OCI-LY1 (cell line): Measurements from ENCODE around the gene TRIM62.

Experiments
- H2AFZ ChIP-seq: fragments of 200-600 bp; sonication (generic), shearing (Covaris generic); 2 replicates; pipeline ENCODE4 v1.6.0; 2014; ENCODE audit warnings: antibody characterized with exemption, mild to moderate bottlenecking, low read length
- H3F3A ChIP-seq: fragments of 200-600 bp; sonication (generic), shearing (Covaris generic); 2 replicates; pipeline ENCODE4 v1.6.0; 2014; ENCODE audit warnings: mild to moderate bottlenecking, antibody characterized with exemption, low read length, moderate library complexity; ENCODE audit not compliant: insufficient read depth
- H3K27ac ChIP-seq: fragments of 200-600 bp; sonication (generic); 2 replicates; pipeline ENCODE4 v1.5.1; 2014; ENCODE audit warnings: low read length, mixed run types, mild to moderate bottlenecking, low read depth; ENCODE audit not compliant: poor library complexity, severe bottlenecking
- H3K27me3 ChIP-seq: fragments of 200-600 bp; sonication (generic); 2 replicates; pipeline ENCODE4 v1.6.0; 2014; ENCODE audit warnings: antibody characterized with exemption, mild to moderate bottlenecking, low read length, moderate library complexity; ENCODE audit not compliant: insufficient read depth
- H3K36me3 ChIP-seq: fragments of 200-600 bp; sonication (generic); 2 replicates; pipeline ENCODE4 v1.6.1; 2014; ENCODE audit warnings: mild to moderate bottlenecking, antibody characterized with exemption, low read length, moderate library complexity, mixed read lengths; ENCODE audit not compliant: insufficient read depth
- H3K4me1 ChIP-seq: fragments of 200-600 bp; sonication (generic); 2 replicates; pipeline ENCODE4 v1.5.1; 2014; ENCODE audit warnings: mild to moderate bottlenecking, low read length, moderate library complexity; ENCODE audit not compliant: insufficient read depth, severe bottlenecking
- H3K4me2 ChIP-seq: fragments of 200-600 bp; sonication (generic), shearing (Covaris generic); 2 replicates; pipeline ENCODE4 v1.6.1; 2014; ENCODE audit warnings: low read length
- H3K4me3 ChIP-seq: fragments of 200-600 bp; sonication (generic); 2 replicates; pipeline ENCODE4 v1.5.1; 2014; ENCODE audit warnings: low read length, low read depth, mild to moderate bottlenecking, mixed read lengths; ENCODE audit not compliant: poor library complexity, severe bottlenecking
- H3K79me2 ChIP-seq: fragments of 200-600 bp; shearing (Covaris generic); 2 replicates; pipeline ENCODE4 v1.6.1; 2016; ENCODE audit warnings: mixed run types, low read length, mixed read lengths; ENCODE audit not compliant: insufficient read depth
- H3K9ac ChIP-seq: fragments of 200-600 bp; sonication (generic), shearing (Covaris generic); 2 replicates; pipeline ENCODE4 v1.6.1; 2014; ENCODE audit warnings: mild to moderate bottlenecking, low read length, mixed read lengths
- H3K9me2 ChIP-seq: fragments of 200-600 bp; sonication (generic), shearing (Covaris generic); 2 replicates; pipeline ENCODE4 v1.6.1; 2014; ENCODE audit warnings: low read depth, mild to moderate bottlenecking, low read length, mixed read lengths
- H3K9me3 ChIP-seq: fragments of 200-600 bp; shearing (Covaris generic); 2 replicates; pipeline ENCODE4 v1.6.1; 2014; ENCODE audit warnings: low read length, mixed read lengths
- H4K20me1 ChIP-seq: fragments of 200-600 bp; sonication (generic), shearing (Covaris generic); 2 replicates; pipeline ENCODE4 v1.6.0; 2016; ENCODE audit warnings: mild to moderate bottlenecking, low read length; ENCODE audit not compliant: insufficient read depth
- EZH2 ChIP-seq: fragments of 200-600 bp; sonication (generic), shearing (Covaris generic); IDR thresholded peaks from 2 replicates; pipeline ENCODE4 v1.8.0; 2017; ENCODE audit warnings: borderline replicate concordance, mixed run types, mild to moderate bottlenecking, antibody characterized with exemption, low read length, moderate library complexity, mixed read lengths
- TF ChIP-seq, protein P1 (sequence below): fragments of 200-600 bp; sonication (generic), shearing (Covaris generic); IDR thresholded peaks from 2 replicates; pipeline ENCODE4 v1.5.1; 2017; ENCODE audit warnings: mild to moderate bottlenecking, antibody characterized with exemption, low read length, moderate library complexity, mixed read lengths

The TRIM62 gene

GRCh38 chr1:33121728-33122127 is 60.1 kb downstream of the TRIM62 start:
- Histone ChIP-seq H3K9me3 (no peaks in the 10 kb centered on the region), H3K79me2 (no peaks in the 10 kb centered on the region), H4K20me1 (no peaks in the 10 kb centered on the region), H3K9ac (no peak overlapping the region), H3K36me3 (no peaks in the 10 kb centered on the region), H3F3A (no peaks in the 10 kb centered on the region), H3K4me2 (no peak overlapping the region), H3K9me2 (no peaks in the 10 kb centered on the region), H2AFZ (no peak overlapping the region), H3K4me3 (no peak overlapping the region), H3K27ac (no peak overlapping the region), H3K27me3 (no peaks in the 10 kb centered on the region), H3K4me1 (no peaks in the 10 kb centered on the region)
- TF ChIP-seq EZH2 = no peak
- TF ChIP-seq, protein P1, sequence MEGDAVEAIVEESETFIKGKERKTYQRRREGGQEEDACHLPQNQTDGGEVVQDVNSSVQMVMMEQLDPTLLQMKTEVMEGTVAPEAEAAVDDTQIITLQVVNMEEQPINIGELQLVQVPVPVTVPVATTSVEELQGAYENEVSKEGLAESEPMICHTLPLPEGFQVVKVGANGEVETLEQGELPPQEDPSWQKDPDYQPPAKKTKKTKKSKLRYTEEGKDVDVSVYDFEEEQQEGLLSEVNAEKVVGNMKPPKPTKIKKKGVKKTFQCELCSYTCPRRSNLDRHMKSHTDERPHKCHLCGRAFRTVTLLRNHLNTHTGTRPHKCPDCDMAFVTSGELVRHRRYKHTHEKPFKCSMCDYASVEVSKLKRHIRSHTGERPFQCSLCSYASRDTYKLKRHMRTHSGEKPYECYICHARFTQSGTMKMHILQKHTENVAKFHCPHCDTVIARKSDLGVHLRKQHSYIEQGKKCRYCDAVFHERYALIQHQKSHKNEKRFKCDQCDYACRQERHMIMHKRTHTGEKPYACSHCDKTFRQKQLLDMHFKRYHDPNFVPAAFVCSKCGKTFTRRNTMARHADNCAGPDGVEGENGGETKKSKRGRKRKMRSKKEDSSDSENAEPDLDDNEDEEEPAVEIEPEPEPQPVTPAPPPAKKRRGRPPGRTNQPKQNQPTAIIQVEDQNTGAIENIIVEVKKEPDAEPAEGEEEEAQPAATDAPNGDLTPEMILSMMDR = no peak

DNA sequence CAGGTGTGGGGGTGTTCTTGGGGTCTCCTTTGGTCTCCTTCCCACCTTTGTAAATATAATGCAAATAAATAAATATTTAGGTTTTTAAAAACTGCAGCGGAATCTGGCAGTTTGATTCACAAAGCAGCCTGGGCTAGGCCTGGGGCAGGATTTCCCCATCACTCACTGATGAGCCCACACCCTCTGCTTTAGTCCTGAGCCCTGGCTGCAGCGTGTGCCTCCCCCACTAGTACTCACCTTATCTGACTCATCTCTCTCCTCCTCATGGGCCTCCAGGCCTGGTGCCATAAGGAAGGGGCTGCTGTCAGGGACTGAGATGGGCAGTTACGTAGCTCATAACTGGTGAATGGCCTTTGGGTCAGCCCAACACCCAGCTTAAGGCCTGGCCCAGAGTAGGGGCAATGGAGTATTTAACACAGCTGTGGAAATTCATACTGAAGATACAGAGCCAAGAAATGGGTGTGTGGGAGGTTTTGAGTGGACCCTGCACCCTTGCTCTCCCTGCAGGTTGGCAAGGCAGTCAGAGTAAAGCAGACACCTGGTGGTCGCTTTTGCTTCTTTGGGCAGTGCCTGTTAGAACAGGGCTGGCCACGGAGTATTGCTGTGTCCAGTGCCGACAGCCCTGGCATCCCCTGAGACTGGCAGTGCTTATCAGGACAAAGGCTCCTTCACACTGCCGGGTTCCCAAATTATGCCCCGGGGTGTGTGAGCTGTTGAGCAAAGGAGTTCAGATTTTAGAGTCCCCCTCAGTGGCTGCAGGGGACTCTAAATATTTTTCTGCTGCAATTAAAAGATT is 61.2 kb downstream of the TRIM62 start:
- H4K20me1 ChIP-seq = no peaks in the 10 kb centered on the region
- no peak overlapping the region for H3K4me3 ChIP-seq
- H3K27me3 ChIP-seq = no peaks in the 10 kb centered on the region
- H3K36me3 ChIP-seq = no peaks in the 10 kb centered on the region
- H3K9ac ChIP-seq = no peak overlapping the region
- no peaks in the 10 kb centered on the region for H3K9me3 ChIP-seq
- H3K4me1 ChIP-seq = no peaks in the 10 kb centered on the region
- H3K9me2 ChIP-seq = no peaks in the 10 kb centered on the region
- H3K79me2 ChIP-seq = no peaks in the 10 kb centered on the region
- no peak for TF ChIP-seq EZH2
- TF ChIP-seq, protein P1 = no peak
- no peak overlapping the region for H3K27ac ChIP-seq
- no peak overlapping the region for H2AFZ ChIP-seq
- H3K4me2 ChIP-seq = no peak overlapping the region
- H3F3A ChIP-seq = no peaks in the 10 kb centered on the region

GRCh38 chr1:33119532-33120217 is 62.2 kb downstream of the TRIM62 start:
- Histone ChIP-seq H3K36me3 (no peaks in the 10 kb centered on the region), H3F3A (no peaks in the 10 kb centered on the region), H3K4me1 (no peaks in the 10 kb centered on the region), H3K27me3 (no peaks in the 10 kb centered on the region), H3K9me2 (no peaks in the 10 kb centered on the region), H3K79me2 (no peaks in the 10 kb centered on the region), H2AFZ (no peak overlapping the region), H3K9ac (no peak overlapping the region), H3K9me3 (no peaks in the 10 kb centered on the region), H3K4me2 (no peak overlapping the region), H3K27ac (no peak overlapping the region), H3K4me3 (no peak overlapping the region), H4K20me1 (no peaks in the 10 kb centered on the region)
- TF ChIP-seq, protein P1 = peak; percentile 10; the same call in 1 of the 2 replicates
- no peak for TF ChIP-seq EZH2
